22Rv1 (cell line): Measurements from ENCODE around the gene KLHL7.

Source experiments
- H3K27ac ChIP-seq: fragments of 450-650 bp; 2 replicates; pipeline ENCODE4 v1.5.1; 2017
- CTCF ChIP-seq: fragments of 450-650 bp; IDR thresholded peaks from 2 replicates; pipeline ENCODE4 v1.5.1; 2017; ENCODE audit warnings: mild to moderate bottlenecking
- ZFX ChIP-seq: fragments of 450-650 bp; IDR thresholded peaks from 2 replicates; pipeline ENCODE4 v1.6.1; 2017; ENCODE audit warnings: antibody characterized with exemption, borderline replicate concordance

Gene KLHL7

DNA sequence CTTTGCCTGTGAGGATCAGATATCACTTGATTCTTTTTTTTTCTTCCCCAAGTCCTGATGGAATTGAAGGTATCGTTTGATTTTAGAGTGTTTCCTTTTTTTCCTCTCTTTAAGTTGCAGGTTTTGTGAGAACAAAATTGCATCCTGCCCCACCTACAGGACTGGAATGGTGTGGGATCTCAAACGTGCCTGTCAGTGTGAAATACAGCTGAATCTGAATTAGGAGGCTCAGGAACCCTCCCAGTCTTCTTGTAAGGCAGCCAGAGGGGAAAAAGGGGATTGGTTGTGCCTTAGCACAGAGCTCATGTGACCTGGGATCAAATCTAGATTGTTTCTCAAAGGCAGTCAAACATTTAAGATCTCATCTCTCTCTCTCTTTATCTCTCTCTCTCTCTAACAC, 32.7 kb upstream of the KLHL7 start:
- no peak overlapping the region for H3K27ac ChIP-seq
- TF ChIP-seq ZFX = no peak
- TF ChIP-seq CTCF = no peak

DNA sequence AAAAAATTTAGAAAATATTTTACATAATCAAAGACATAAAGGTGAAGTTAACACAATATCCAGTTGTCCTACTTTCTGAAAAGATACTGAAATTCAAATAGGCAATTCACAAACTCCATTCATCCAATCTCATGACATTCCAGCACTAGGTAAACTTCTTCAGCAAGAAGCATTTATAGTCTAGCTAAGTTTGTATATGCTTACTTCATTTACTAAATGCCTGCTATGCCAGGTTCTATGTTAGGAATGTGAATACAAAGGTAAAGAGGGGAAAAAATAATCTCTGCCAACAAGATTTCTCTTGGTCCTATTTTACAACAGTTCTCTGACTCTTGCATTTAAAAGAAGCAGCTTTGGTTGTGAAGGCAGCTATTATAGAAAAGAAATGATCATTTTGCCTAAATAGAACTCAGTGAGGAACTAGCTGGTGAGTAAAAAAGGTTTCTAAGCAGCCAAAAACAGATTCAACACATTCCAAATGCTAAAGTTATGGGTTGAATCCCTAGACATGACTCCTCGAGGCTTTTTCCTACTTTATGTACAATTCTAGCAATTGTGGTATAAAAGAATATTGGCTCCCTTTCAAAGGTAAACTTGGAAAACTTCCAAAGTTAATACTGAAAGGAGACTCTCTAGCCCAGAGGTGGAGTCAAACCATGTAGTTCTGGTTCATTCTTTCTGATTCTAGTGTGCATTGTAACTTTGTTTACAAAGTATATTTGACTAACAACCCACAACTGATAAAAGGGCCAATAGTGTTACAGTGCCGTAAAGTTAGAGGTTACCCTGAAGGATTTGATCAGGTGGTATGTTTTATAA, 30.9 kb upstream of the KLHL7 start:
- H3K27ac ChIP-seq = peak overlapping the region; percentile 42
- no peak for TF ChIP-seq CTCF
- no peak for TF ChIP-seq ZFX

- no peak overlapping the region for H3K27ac ChIP-seq
- TF ChIP-seq ZFX = no peak
- TF ChIP-seq CTCF = no peak
Measured at GRCh38 chr7:23075571-23075970, 30.0 kb upstream of the KLHL7 start.

GRCh38 chr7:23076772-23077171, 28.8 kb upstream of the KLHL7 start:
- H3K27ac ChIP-seq = no peak overlapping the region
- TF ChIP-seq ZFX = no peak
- no peak for TF ChIP-seq CTCF

DNA sequence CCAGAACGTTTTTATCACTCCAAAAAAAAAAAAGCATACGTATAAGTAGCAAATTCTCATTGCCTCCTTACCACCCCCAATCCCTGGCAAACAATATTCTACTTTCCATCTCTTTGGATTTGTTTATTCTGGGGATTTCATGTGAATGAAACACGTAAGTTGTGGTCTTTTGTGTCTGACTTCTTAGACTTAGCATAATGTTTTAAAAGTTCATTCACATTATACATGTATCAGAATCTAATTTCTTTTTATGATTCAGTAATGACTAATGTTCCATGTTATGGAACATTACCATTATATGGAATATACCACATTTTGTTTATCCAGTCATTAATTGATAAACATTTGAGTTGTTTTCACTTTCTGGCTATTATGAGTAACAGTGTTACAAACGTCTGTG, 12.5 kb upstream of the KLHL7 start:
- no peak overlapping the region for H3K27ac ChIP-seq

DNA sequence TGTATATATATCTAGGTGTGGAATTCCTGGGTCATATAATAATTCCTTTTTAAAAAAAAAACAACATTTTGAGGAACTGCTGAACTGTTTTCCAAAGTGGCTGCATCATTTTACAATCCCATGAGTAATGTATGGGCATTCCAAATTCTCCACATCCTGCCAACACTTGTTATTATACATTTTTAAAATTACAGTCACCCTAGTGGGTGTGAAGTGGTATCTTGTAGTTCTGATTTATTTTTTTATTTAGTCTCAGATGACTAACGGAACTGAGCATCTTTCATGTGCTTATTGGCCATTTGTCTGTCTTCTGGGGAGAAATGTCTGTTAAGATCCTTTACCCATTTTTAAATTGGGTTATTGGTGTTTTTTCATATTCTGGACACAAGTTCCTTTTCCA, 12.0 kb upstream of the KLHL7 start:
- TF ChIP-seq CTCF (no peak), ZFX (no peak)
- no peak overlapping the region for H3K27ac ChIP-seq

More for the DNA sequence above, 12.5 kb upstream of the KLHL7 start:
- TF ChIP-seq CTCF (no peak), ZFX (no peak)

GRCh38 chr7:23096518-23097290, 8.9 kb upstream of the KLHL7 start:
- H3K27ac ChIP-seq = no peak overlapping the region
- no peak for TF ChIP-seq ZFX
- TF ChIP-seq CTCF = no peak
